Smooth muscle cell (in vitro differentiated cells): ENCODE results near the gene TSEN2. TPM values are rescaled to one million over a fixed set of nuclear protein-coding genes. Genes with fewer than 3 reads are reported as not detected.
A peak's percentile ranks its signal among the peaks of the same experiment; 100 is the strongest.

ENCODE experiments used
- DNase-seq: peaks from one replicate; lab custom pipeline; 2025; ENCODE audit not compliant: unreplicated experiment; lab: John Stamatoyannopoulos, UW
- H2AFZ ChIP-seq: fragments of 200-600 bp; sonication (generic); 2 replicates; pipeline ENCODE4 v1.6.0; 2016; ENCODE audit warnings: antibody characterized with exemption, low read depth, mild to moderate bottlenecking
- H3F3A ChIP-seq: fragments of 200-600 bp; sonication (generic); 2 replicates; pipeline ENCODE4 v1.6.0; 2017; ENCODE audit warnings: antibody characterized with exemption, low read depth
- H3K27ac ChIP-seq: fragments of 200-600 bp; sonication (generic); 2 replicates; pipeline ENCODE4 v1.5.1; 2016; ENCODE audit warnings: low read depth, mild to moderate bottlenecking
- H3K27me3 ChIP-seq: fragments of 200-600 bp; sonication (generic); 2 replicates; pipeline ENCODE4 v1.6.1; 2016; ENCODE audit warnings: low read depth, mild to moderate bottlenecking
- H3K36me3 ChIP-seq: fragments of 200-600 bp; sonication (generic); 2 replicates; pipeline ENCODE4 v1.5.1; 2016; ENCODE audit warnings: low read depth
- H3K4me1 ChIP-seq: fragments of 200-600 bp; sonication (generic); 2 replicates; pipeline ENCODE4 v1.5.1; 2016; ENCODE audit warnings: low read depth
- H3K4me2 ChIP-seq: fragments of 200-600 bp; sonication (generic); 2 replicates; pipeline ENCODE4 v1.6.0; 2016; ENCODE audit warnings: mild to moderate bottlenecking
- H3K4me3 ChIP-seq: fragments of 200-600 bp; sonication (generic); 2 replicates; pipeline ENCODE4 v1.5.1; 2016; ENCODE audit warnings: mild to moderate bottlenecking
- H3K79me2 ChIP-seq: fragments of 200-600 bp; sonication (generic); 2 replicates; pipeline ENCODE4 v1.6.0; 2016; ENCODE audit warnings: low read depth, mild to moderate bottlenecking
- H3K9ac ChIP-seq: fragments of 200-600 bp; sonication (generic); 2 replicates; pipeline ENCODE4 v1.6.0; 2016; ENCODE audit warnings: low read depth
- H3K9me3 ChIP-seq: fragments of 200-600 bp; sonication (generic); replicated peaks from 2 replicates; pipeline ENCODE4 v1.5.1; 2016; ENCODE audit warnings: low read depth
- H4K20me1 ChIP-seq: fragments of 200-600 bp; sonication (generic); 2 replicates; pipeline ENCODE4 v1.6.0; 2016; ENCODE audit warnings: low read depth
- WGBS: methylation state at CpG from one replicate; pipeline ENCODE4 v1.1.7; 2016; ENCODE audit warnings: low lambda C conversion rate; 5-methylcytosine and 5-hydroxymethylcytosine counted together
- polyA plus RNA-seq: library from polyadenylated mRNA; unstranded; fragments of >200 nt; fragmentation: Nextera tagmentation; extraction: Ambion mirVana; gene quantifications from 2 replicates; pipeline ENCODE4 v1.2.1, GENCODE V29; 2016
- total RNA-seq: library from RNA; depleted of rRNA; stranded (reverse); fragments of >200 nt; gene quantifications from 2 replicates; pipeline ENCODE4 v1.2.3, GENCODE V29; 2014
- TF ChIP-seq, protein P1 (sequence below): fragments of 200-600 bp; sonication (generic); IDR thresholded peaks from 2 replicates; pipeline ENCODE4 v1.5.1; 2017; ENCODE audit warnings: borderline replicate concordance, mild to moderate bottlenecking, antibody characterized with exemption; ENCODE audit not compliant: insufficient read depth, poor library complexity, severe bottlenecking

Gene TSEN2
- total and polyA plus RNA-seq, 2 experiments from 2014 or later = 3.6 to 3.9 TPM

DNA sequence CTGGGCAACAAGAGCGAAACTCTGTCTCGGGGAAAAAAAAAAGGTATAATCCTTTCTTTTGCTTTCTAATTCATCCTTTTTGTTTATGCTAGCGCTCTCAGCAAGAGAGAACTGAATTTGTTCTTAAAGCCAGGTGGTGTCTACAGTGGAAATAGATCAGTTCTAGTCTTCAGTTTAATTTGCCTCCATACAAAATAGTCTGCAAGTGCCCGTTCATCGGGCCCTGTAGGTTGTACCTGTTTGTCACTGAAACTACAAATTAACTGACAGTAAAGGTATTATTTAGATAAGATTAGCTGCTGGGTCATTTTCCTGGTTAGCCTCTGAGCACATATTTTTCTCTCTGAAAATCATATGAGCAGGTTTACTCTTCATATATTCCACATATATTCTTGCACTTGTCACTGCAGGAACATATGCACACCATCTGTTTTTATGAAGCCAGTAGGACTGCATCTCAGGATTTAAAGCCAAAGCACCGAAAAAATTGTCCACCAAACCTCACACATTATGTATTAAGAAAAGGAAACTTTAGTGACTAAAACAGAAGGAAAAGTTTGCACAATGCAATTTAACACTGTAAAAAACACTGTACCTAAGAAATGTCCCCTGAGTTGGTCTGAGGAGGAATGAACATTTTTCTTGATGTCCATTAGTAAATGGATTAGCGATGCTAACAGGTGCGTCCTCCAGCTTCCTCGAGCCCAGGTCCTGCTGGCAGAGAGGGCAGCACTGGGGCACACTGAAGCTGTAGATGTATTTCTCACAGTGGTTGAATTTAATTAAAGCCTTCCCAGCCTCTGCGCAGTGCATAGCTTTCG lies 60.6 kb downstream of the TSEN2 start:
- Histone ChIP-seq H3K36me3 (no peaks in the 10 kb centered on the region), H3F3A (no peaks in the 10 kb centered on the region), H2AFZ (no peak overlapping the region), H3K9ac (no peak overlapping the region), H3K4me3 (peak overlapping the region; percentile 46), H3K4me2 (peak overlapping the region; percentile 34), H3K27ac (no peak overlapping the region), H3K9me3 (no peaks in the 10 kb centered on the region), H3K79me2 (no peaks in the 10 kb centered on the region), H4K20me1 (no peaks in the 10 kb centered on the region), H3K4me1 (no peaks in the 10 kb centered on the region), H3K27me3 (no peaks in the 10 kb centered on the region)
- TF ChIP-seq, protein P1, sequence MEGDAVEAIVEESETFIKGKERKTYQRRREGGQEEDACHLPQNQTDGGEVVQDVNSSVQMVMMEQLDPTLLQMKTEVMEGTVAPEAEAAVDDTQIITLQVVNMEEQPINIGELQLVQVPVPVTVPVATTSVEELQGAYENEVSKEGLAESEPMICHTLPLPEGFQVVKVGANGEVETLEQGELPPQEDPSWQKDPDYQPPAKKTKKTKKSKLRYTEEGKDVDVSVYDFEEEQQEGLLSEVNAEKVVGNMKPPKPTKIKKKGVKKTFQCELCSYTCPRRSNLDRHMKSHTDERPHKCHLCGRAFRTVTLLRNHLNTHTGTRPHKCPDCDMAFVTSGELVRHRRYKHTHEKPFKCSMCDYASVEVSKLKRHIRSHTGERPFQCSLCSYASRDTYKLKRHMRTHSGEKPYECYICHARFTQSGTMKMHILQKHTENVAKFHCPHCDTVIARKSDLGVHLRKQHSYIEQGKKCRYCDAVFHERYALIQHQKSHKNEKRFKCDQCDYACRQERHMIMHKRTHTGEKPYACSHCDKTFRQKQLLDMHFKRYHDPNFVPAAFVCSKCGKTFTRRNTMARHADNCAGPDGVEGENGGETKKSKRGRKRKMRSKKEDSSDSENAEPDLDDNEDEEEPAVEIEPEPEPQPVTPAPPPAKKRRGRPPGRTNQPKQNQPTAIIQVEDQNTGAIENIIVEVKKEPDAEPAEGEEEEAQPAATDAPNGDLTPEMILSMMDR = no peak
- DNase-seq = no peak
- WGBS = 71% methylated on average over 11 of the region's 11 CpGs

DNA sequence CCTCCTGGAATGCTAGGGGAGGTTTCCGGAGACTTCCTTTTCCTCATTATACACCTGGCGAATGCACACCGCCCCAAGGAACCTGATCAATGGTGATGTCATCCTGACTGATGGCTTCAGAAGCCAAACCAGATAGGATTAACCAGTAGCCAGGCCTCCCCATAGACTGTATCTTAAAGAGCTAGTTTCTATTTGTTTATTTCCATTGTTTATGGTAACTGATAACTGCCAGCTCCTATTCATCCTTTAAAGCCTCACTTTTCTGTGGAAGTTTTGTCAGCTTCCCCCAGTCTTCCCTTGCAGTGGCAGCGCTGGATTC lies 61.2 kb downstream of the TSEN2 start, which contains the start of gene MKRN2OS:
TSS of gene MKRN2OS (minus strand) at position 27 of the 319 bp plus-strand sequence. CDS start 35 bp downstream, outside the sequence.
- 43% methylated on average over 4 of the region's 4 CpGs for WGBS
- no peaks in the 10 kb centered on the region for H3K4me1 ChIP-seq
- H3K4me3 ChIP-seq = peak within 1 kb of the TSS; percentile 46
- H3F3A ChIP-seq = no peaks in the 10 kb centered on the region
- DNase-seq = no peak
- H3K79me2 ChIP-seq = no peaks in the 10 kb centered on the region
- peak within 1 kb of the TSS; percentile 34 for H3K4me2 ChIP-seq
- H2AFZ ChIP-seq = no peak within 1 kb of the TSS
- no peaks in the 10 kb centered on the region for H3K36me3 ChIP-seq
- H4K20me1 ChIP-seq = no peaks in the 10 kb centered on the region
- H3K27ac ChIP-seq = no peak within 1 kb of the TSS
- TF ChIP-seq, protein P1 = no peak
- H3K27me3 ChIP-seq = no peaks in the 10 kb centered on the region
- no peaks in the 10 kb centered on the region for H3K9me3 ChIP-seq
- no peak within 1 kb of the TSS for H3K9ac ChIP-seq

DNA sequence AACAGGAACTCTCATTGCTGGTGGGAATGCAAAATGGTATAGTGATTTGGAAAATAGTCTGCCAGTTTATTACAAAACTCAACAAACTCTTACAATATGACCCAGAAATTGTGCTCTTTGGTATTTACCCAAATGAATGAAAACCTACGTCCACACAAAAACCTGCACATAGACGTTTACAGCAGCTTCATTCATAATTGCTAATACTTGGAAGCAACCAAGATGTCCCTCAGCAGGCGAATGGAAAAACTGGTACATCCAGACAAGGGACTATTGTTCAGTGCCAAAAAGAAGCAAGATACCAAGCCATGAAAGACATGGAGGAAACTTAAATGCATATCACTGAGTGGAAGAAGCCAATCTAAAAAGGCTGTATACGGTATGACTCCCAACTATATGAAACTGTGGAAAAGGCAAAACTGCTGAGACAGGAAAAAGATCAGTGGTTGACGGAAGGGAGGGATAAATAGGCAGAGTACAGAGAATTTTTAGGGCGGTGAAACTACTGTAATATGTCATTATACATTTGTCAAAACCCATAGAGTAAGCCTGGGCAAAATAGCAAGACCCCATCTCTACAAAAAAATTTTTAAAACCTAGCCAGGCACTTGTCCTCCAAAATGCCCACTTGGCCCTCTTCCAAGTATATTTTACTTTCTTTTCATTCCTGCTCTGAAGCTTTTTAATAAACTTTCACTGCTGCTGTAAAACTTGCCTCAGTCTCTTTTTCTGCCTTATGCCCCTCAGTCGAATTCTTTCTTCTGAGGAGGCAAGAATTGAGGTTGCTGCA lies 65.9 kb downstream of the TSEN2 start:
- no peak overlapping the region for H2AFZ ChIP-seq
- H3K4me3 ChIP-seq = no peak overlapping the region
- H3K9me3 ChIP-seq = no peaks in the 10 kb centered on the region
- WGBS = 73% methylated on average over 7 of the region's 7 CpGs
- H3F3A ChIP-seq = no peaks in the 10 kb centered on the region
- no peaks in the 10 kb centered on the region for H3K36me3 ChIP-seq
- TF ChIP-seq, protein P1 = no peak
- DNase-seq = no peak
- no peak overlapping the region for H3K9ac ChIP-seq
- no peak overlapping the region for H3K27ac ChIP-seq
- H4K20me1 ChIP-seq = no peaks in the 10 kb centered on the region
- no peaks in the 10 kb centered on the region for H3K79me2 ChIP-seq
- no peak overlapping the region for H3K4me2 ChIP-seq
- no peaks in the 10 kb centered on the region for H3K27me3 ChIP-seq
- no peaks in the 10 kb centered on the region for H3K4me1 ChIP-seq
